SK-N-SH (cell line): ENCODE measurements around the gene ANKRD60. TPM values are rescaled to one million over a fixed set of nuclear protein-coding genes. Genes with fewer than 3 reads are reported as not detected.

ENCODE experiments used
- CTCF ChIA-PET: fragments of 300-600, 350-600 bp; formaldehyde crosslinking; extraction: SDS; loops from one replicate; lab custom pipeline; 2021; lab: Yijun Ruan, JAX
- POLR2A ChIA-PET: fragments of 350-600 bp; sonication (Branson Sonifier 250); formaldehyde crosslinking; extraction: SDS; loops from one replicate; lab custom pipeline; 2020; ENCODE audit warnings: antibody characterized with exemption, inconsistent platforms; lab: Yijun Ruan, JAX
- DNase-seq: peaks from one replicate; pipeline ENCODE4 v3.0.0; 2012
- H2AFZ ChIP-seq: fragments of 200-600 bp; sonication (generic); 2 replicates; pipeline ENCODE4 v1.8.1; 2016; ENCODE audit warnings: antibody characterized with exemption, mild to moderate bottlenecking, low read depth
- H3F3A ChIP-seq: fragments of 200-600 bp; sonication (generic); replicated peaks from 2 replicates; pipeline ENCODE3; 2016; ENCODE audit warnings: antibody characterized with exemption, mild to moderate bottlenecking; ENCODE audit not compliant: insufficient read depth
- H3K27ac ChIP-seq, 2 experiments: fragments of 200-500 bp in 1 of 2; fragments of 200-600 bp in 1 of 2; sonication (Bioruptor generic) in 1 of 2; sonication (generic), shearing (Covaris generic) in 1 of 2; 2 replicates each; pipeline versions ENCODE4 v1.5.1 to v1.6.1; 2014 to 2016; ENCODE audit warnings: low read depth in 2 of 2, inconsistent platforms in 1 of 2, low read length in 1 of 2, mild to moderate bottlenecking in 1 of 2, mixed read lengths in 1 of 2
- H3K27me3 ChIP-seq: fragments of 200-600 bp; sonication (generic), shearing (Covaris generic); 2 replicates; pipeline ENCODE4 v1.6.1; 2016; ENCODE audit warnings: mixed run types; ENCODE audit not compliant: insufficient read depth
- H3K36me3 ChIP-seq, 2 experiments: fragments of 200-500 bp in 1 of 2; fragments of 200-600 bp in 1 of 2; sonication (Bioruptor generic) in 1 of 2; sonication (generic) in 1 of 2; replicated peaks in 1 of 2; 2 replicates each; pipeline versions ENCODE3 to v1.5.1; 2014 to 2016; ENCODE audit warnings: low read length in 1 of 2, mild to moderate bottlenecking in 1 of 2; ENCODE audit not compliant: insufficient read depth in 2 of 2, control insufficient read depth in 1 of 2
- H3K4me1 ChIP-seq, 2 experiments: fragments of 200-500 bp in 1 of 2; fragments of 200-600 bp in 1 of 2; sonication (Bioruptor generic) in 1 of 2; sonication (generic), shearing (Covaris generic) in 1 of 2; 2 replicates each; pipeline versions ENCODE4 v1.5.1 to v1.6.1; 2014 to 2016; ENCODE audit warnings: low read depth in 1 of 2, low read length in 1 of 2, mixed run types in 1 of 2; ENCODE audit not compliant: insufficient read depth in 2 of 2, control insufficient read depth in 1 of 2
- H3K4me2 ChIP-seq: fragments of 200-600 bp; sonication (generic), shearing (Covaris generic); 2 replicates; pipeline ENCODE4 v1.6.1; 2017; ENCODE audit warnings: mixed run types
- H3K4me3 ChIP-seq, 2 experiments: fragments of 200-500 bp in 1 of 2; fragments of 200-600 bp in 1 of 2; sonication (Bioruptor generic) in 1 of 2; sonication (generic), shearing (Covaris generic) in 1 of 2; 2 replicates each; pipeline versions ENCODE4 v1.5.1 to v1.8.1; 2014 to 2016; ENCODE audit warnings: low read depth in 2 of 2, inconsistent platforms in 1 of 2, low read length in 1 of 2, mild to moderate bottlenecking in 1 of 2, mixed read lengths in 1 of 2, moderate library complexity in 1 of 2
- H3K79me2 ChIP-seq: fragments of 200-600 bp; sonication (generic); 2 replicates; pipeline ENCODE4 v1.8.1; 2017; ENCODE audit warnings: mild to moderate bottlenecking; ENCODE audit not compliant: insufficient read depth
- H3K9ac ChIP-seq: fragments of 200-600 bp; sonication (generic); 2 replicates; pipeline ENCODE4 v1.6.1; 2017; ENCODE audit warnings: mixed run types
- H3K9me2 ChIP-seq: fragments of 200-600 bp; sonication (generic); 2 replicates; pipeline ENCODE4 v1.6.1; 2017; ENCODE audit warnings: mixed run types
- H3K9me3 ChIP-seq: fragments of 200-600 bp; sonication (generic); 2 replicates; pipeline ENCODE4 v1.6.1; 2017; ENCODE audit warnings: mixed run types, mild to moderate bottlenecking, moderate library complexity
- H4K20me1 ChIP-seq: fragments of 200-600 bp; sonication (generic); 2 replicates; pipeline ENCODE4 v1.6.1; 2017; ENCODE audit warnings: mild to moderate bottlenecking, mixed run types; ENCODE audit not compliant: insufficient read depth
- CHD2 ChIP-seq: fragments of 150-350 bp; IDR thresholded peaks from 2 replicates; pipeline ENCODE4 v1.6.1; 2018; ENCODE audit warnings: low read length; ENCODE audit not compliant: partially characterized antibody
- GATA2 ChIP-seq: sonication (generic); formaldehyde crosslinking; IDR thresholded peaks from 2 replicates; pipeline ENCODE4 v1.5.0; 2020; ENCODE audit warnings: mild to moderate bottlenecking, missing genetic modification reagents
- MEF2A ChIP-seq: IDR thresholded peaks from 2 replicates; pipeline ENCODE4 v1.4.0; 2012; ENCODE audit warnings: low read depth, borderline replicate concordance
- NFIC ChIP-seq: IDR thresholded peaks from 2 replicates; pipeline ENCODE4 v1.4.0; 2012; ENCODE audit warnings: borderline replicate concordance
- POLR2AphosphoS5 ChIP-seq: IDR thresholded peaks from 2 replicates; pipeline ENCODE4 v1.6.1; 2012; ENCODE audit warnings: low read depth, low read length
- RAD21 ChIP-seq: IDR thresholded peaks from 2 replicates; pipeline ENCODE4 v1.6.1; 2012; ENCODE audit warnings: mild to moderate bottlenecking, low read length
- RFX5 ChIP-seq: IDR thresholded peaks from 2 replicates; pipeline ENCODE4 v1.6.1; 2012; ENCODE audit warnings: mild to moderate bottlenecking, improper control_type of control experiment, low read length
- RXRA ChIP-seq: IDR thresholded peaks from 2 replicates; pipeline ENCODE4 v1.4.0; 2012; ENCODE audit warnings: low read depth, mild to moderate bottlenecking, borderline replicate concordance
- WGBS: methylation state at CpG from one replicate; pipeline ENCODE4 v1.1.6; 2017; ENCODE audit warnings: low lambda C conversion rate; 5-methylcytosine and 5-hydroxymethylcytosine counted together
- polyA plus RNA-seq, 3 experiments: library from polyadenylated mRNA; depleted of rRNA; stranded (reverse); fragments of >200 nt; gene quantifications; 2 replicates each; pipeline ENCODE4 v1.2.3, GENCODE V29; 2012
- TF ChIP-seq, protein P1 (sequence below): IDR thresholded peaks from 2 replicates; pipeline ENCODE4 v1.6.1; 2012; ENCODE audit warnings: mild to moderate bottlenecking, low read depth, low read length, moderate library complexity
- TF ChIP-seq, protein P2 (sequence below): fragments of 200-600 bp; sonication (generic); IDR thresholded peaks from 2 replicates; pipeline ENCODE4 v1.6.1; 2017; ENCODE audit warnings: antibody characterized with exemption, mild to moderate bottlenecking, moderate library complexity

The ANKRD60 gene
- polyA plus RNA-seq, 1 of the 3 experiments (the other 2 are of a cell fraction), result not detected

DNA sequence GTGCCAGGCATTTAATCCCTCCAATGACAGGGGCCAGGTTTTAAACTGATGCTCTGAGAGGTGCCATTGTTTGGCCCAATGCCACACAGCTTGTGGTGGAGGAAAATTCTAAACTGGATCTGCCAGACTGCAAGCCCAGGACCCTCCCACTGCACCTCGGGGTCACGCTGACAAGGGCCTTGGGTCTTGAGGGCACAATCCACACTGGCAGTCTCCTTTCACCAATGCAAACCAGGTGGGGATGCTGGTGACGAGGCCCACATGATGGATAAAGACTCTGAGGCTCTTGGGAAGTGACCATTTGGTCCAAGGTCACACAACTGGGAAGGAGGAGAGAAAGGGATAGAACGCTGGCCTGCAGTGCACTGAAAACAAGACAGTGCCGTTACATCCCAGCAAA is 14.7 kb downstream of the ANKRD60 start:
- Histone ChIP-seq H3K27ac (no peak overlapping the region), H3F3A (peaks cover 10% of the 10 kb centered on the region), H2AFZ (no peak overlapping the region), H3K27me3 (no peaks in the 10 kb centered on the region; the same call in 1 of the 2 replicates), H4K20me1 (0 out of 2 replicates have a peak, but pooled peaks cover 3% of the 10 kb centered on the region), H3K4me1 (peaks cover 0 to 11% of the 10 kb centered on the region in 2 experiments; a peak in 2 of 4 replicates), H3K79me2 (no peaks in the 10 kb centered on the region), H3K9ac (no peak overlapping the region), H3K9me3 (no peaks in the 10 kb centered on the region), H3K4me2 (no peak overlapping the region), H3K36me3 (no peaks in the 10 kb centered on the region), H3K4me3 (no peak overlapping the region), H3K9me2 (no peaks in the 10 kb centered on the region)
- no peak for DNase-seq
- ChIA-PET POLR2A (interaction anchor here (1.1 kb wide), 1 partner anchor 626 kb away, joined by 3 read pairs; no protein-coding TSS in a partner anchor), CTCF (interaction anchor here (0.7 to 17.8 kb wide), 15 partner anchors 9 to 633 kb away, joined by 3 to 356 read pairs (median 4); partner anchors contain the start of gene ZBP1)
- WGBS, result 79% methylated on average over 3 of the region's 5 CpGs
- TF ChIP-seq, protein P1, sequence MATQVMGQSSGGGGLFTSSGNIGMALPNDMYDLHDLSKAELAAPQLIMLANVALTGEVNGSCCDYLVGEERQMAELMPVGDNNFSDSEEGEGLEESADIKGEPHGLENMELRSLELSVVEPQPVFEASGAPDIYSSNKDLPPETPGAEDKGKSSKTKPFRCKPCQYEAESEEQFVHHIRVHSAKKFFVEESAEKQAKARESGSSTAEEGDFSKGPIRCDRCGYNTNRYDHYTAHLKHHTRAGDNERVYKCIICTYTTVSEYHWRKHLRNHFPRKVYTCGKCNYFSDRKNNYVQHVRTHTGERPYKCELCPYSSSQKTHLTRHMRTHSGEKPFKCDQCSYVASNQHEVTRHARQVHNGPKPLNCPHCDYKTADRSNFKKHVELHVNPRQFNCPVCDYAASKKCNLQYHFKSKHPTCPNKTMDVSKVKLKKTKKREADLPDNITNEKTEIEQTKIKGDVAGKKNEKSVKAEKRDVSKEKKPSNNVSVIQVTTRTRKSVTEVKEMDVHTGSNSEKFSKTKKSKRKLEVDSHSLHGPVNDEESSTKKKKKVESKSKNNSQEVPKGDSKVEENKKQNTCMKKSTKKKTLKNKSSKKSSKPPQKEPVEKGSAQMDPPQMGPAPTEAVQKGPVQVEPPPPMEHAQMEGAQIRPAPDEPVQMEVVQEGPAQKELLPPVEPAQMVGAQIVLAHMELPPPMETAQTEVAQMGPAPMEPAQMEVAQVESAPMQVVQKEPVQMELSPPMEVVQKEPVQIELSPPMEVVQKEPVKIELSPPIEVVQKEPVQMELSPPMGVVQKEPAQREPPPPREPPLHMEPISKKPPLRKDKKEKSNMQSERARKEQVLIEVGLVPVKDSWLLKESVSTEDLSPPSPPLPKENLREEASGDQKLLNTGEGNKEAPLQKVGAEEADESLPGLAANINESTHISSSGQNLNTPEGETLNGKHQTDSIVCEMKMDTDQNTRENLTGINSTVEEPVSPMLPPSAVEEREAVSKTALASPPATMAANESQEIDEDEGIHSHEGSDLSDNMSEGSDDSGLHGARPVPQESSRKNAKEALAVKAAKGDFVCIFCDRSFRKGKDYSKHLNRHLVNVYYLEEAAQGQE, result no peak
- TF ChIP-seq NFIC, result no peak
- no peak for TF ChIP-seq RFX5
- TF ChIP-seq CHD2, result no peak
- no peak for TF ChIP-seq RXRA
- no peak for TF ChIP-seq GATA2 (CRISPR knock-in tag)
- TF ChIP-seq MEF2A, result no peak
- TF ChIP-seq, protein P2, sequence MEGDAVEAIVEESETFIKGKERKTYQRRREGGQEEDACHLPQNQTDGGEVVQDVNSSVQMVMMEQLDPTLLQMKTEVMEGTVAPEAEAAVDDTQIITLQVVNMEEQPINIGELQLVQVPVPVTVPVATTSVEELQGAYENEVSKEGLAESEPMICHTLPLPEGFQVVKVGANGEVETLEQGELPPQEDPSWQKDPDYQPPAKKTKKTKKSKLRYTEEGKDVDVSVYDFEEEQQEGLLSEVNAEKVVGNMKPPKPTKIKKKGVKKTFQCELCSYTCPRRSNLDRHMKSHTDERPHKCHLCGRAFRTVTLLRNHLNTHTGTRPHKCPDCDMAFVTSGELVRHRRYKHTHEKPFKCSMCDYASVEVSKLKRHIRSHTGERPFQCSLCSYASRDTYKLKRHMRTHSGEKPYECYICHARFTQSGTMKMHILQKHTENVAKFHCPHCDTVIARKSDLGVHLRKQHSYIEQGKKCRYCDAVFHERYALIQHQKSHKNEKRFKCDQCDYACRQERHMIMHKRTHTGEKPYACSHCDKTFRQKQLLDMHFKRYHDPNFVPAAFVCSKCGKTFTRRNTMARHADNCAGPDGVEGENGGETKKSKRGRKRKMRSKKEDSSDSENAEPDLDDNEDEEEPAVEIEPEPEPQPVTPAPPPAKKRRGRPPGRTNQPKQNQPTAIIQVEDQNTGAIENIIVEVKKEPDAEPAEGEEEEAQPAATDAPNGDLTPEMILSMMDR, result no peak

DNA sequence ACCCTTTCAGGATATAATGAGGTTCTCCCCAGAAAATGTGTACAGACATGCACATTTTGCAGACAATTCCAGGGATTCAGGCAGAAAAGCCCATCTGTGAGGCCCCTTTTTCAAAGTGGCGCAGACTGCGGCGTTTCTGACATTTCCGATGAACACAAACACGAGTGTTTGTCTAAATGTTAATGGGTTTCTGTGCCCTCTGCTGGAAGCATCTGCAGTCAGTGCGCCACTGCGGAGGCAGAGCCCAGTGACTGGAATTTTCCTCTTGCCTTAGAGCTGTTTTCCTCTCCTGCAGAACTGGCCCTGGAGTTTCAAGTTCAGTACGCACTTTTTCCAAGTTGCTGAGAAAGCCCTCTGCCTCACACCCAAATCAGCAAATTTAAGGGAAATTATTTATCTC is 15.3 kb downstream of the ANKRD60 start:
- H3K27me3 ChIP-seq, result no peaks in the 10 kb centered on the region; the same call in 1 of the 2 replicates
- POLR2A ChIA-PET, result interaction anchor here (1.1 kb wide), 1 partner anchor 626 kb away, joined by 3 read pairs; no protein-coding TSS in a partner anchor
- H3K9me2 ChIP-seq, result no peaks in the 10 kb centered on the region
- H3K27ac ChIP-seq, result no peak overlapping the region
- peak; percentile 62 for DNase-seq
- H4K20me1 ChIP-seq, result 0 out of 2 replicates have a peak, but pooled peaks cover 3% of the 10 kb centered on the region
- 31% methylated on average over 8 of the region's 8 CpGs for WGBS
- no peak overlapping the region for H2AFZ ChIP-seq
- H3K9ac ChIP-seq, result no peak overlapping the region
- CTCF ChIA-PET, result interaction anchor here (0.7 to 17.8 kb wide), 22 partner anchors 9 to 1243 kb away, joined by 3 to 356 read pairs (median 4); partner anchors contain the start of gene ZBP1
- H3K4me2 ChIP-seq, result peak overlapping the region; percentile 33; the same call in 1 of the 2 replicates
- no peaks in the 10 kb centered on the region for H3K36me3 ChIP-seq
- H3K4me3 ChIP-seq, result peak overlapping the region in 1 of 2 experiments; percentile 4; a peak in 1 of 4 replicates
- no peaks in the 10 kb centered on the region for H3K79me2 ChIP-seq
- peaks cover 0 to 11% of the 10 kb centered on the region in 2 experiments; a peak in 1 of 4 replicates for H3K4me1 ChIP-seq
- TF ChIP-seq POLR2AphosphoS5 (no peak), RAD21 (peak; percentile 41; the same call in 1 of the 2 replicates)
- TF ChIP-seq, protein P2, result peak; percentile 32
- peaks cover 10% of the 10 kb centered on the region for H3F3A ChIP-seq
- no peaks in the 10 kb centered on the region for H3K9me3 ChIP-seq
